NK-92 treated with Interleukin-12 subunit alpha and Interleukin-12 subunit beta, amount 100 ng/mL, for 24 hours (cell line): ENCODE data around the gene TXNDC9.
"Not testable (repeated sequence)": the region's sequence is repeated elsewhere in the genome, so short reads cannot be mapped to it uniquely, and the experiment has no call there.

Experiments
- DNase-seq: peaks from one replicate; lab custom pipeline; 2025; lab: John Stamatoyannopoulos, UW

The TXNDC9 gene

GRCh38 chr2:99325384-99325783 lies 10.7 kb downstream of the TXNDC9 start:
- DNase-seq: no peak

- not testable (repeated sequence) for DNase-seq
Observed at GRCh38 chr2:99317873-99318200, 18.3 kb downstream of the TXNDC9 start.

- no peak for DNase-seq
Observed at GRCh38 chr2:99317161-99317872, 18.8 kb downstream of the TXNDC9 start.

GRCh38 chr2:99301097-99301496 lies 35.0 kb downstream of the TXNDC9 start, which contains the start of gene LYG1:
LYG1 (minus strand) TSS chr2:99301197; CDS start chr2:99295670, 5,527 bp downstream.
- not testable (repeated sequence) for DNase-seq

GRCh38 chr2:99299580-99299979 lies 36.6 kb downstream of the TXNDC9 start:
- no peak for DNase-seq

GRCh38 chr2:99297994-99298393 lies 38.1 kb downstream of the TXNDC9 start:
- no peak for DNase-seq

GRCh38 chr2:99285526-99285925 lies 50.6 kb downstream of the TXNDC9 start:
- no peak for DNase-seq

- DNase-seq: no peak
Observed at GRCh38 chr2:99279969-99280695, 56.0 kb downstream of the TXNDC9 start.

GRCh38 chr2:99278793-99279291 lies 57.3 kb downstream of the TXNDC9 start:
- DNase-seq: no peak

GRCh38 chr2:99278195-99278765 lies 57.9 kb downstream of the TXNDC9 start:
- not testable (repeated sequence) for DNase-seq

GRCh38 chr2:99275882-99276281 lies 60.3 kb downstream of the TXNDC9 start:
- no peak for DNase-seq
